Loucy (cell line): Measurements from ENCODE around the gene GTF2IRD1.

ENCODE experiments used
- H2AFZ ChIP-seq: fragments of 200-600 bp; sonication (generic); 2 replicates; pipeline ENCODE4 v1.6.0; 2016; ENCODE audit warnings: antibody characterized with exemption, mild to moderate bottlenecking, low read length, moderate library complexity
- H3F3A ChIP-seq: fragments of 200-600 bp; 2 replicates; pipeline ENCODE4 v1.6.0; 2016; ENCODE audit warnings: antibody characterized with exemption, low read depth, mild to moderate bottlenecking
- H3K27me3 ChIP-seq: fragments of 200-600 bp; sonication (generic); 2 replicates; pipeline ENCODE4 v1.6.1; 2014; ENCODE audit warnings: low read length, mild to moderate bottlenecking; ENCODE audit not compliant: insufficient read depth, poor library complexity, severe bottlenecking
- H3K36me3 ChIP-seq: fragments of 200-600 bp; sonication (generic); 2 replicates; pipeline ENCODE4 v1.6.1; 2016; ENCODE audit warnings: low read length; ENCODE audit not compliant: insufficient read depth
- H3K4me1 ChIP-seq: fragments of 200-600 bp; sonication (generic); 2 replicates; pipeline ENCODE4 v1.5.1; 2014; ENCODE audit warnings: low read length, mild to moderate bottlenecking; ENCODE audit not compliant: insufficient read depth, poor library complexity, severe bottlenecking
- H3K4me2 ChIP-seq: fragments of 200-600 bp; sonication (generic); 2 replicates; pipeline ENCODE4 v1.6.0; 2014; ENCODE audit warnings: antibody characterized with exemption, low read length, low read depth, mild to moderate bottlenecking; ENCODE audit not compliant: poor library complexity, severe bottlenecking
- H3K4me3 ChIP-seq: fragments of 200-600 bp; sonication (generic); 2 replicates; pipeline ENCODE4 v1.5.1; 2014; ENCODE audit warnings: low read length, mild to moderate bottlenecking, mixed read lengths; ENCODE audit not compliant: poor library complexity, severe bottlenecking
- H3K79me2 ChIP-seq: fragments of 200-600 bp; sonication (generic); 2 replicates; pipeline ENCODE4 v1.6.1; 2014; ENCODE audit warnings: low read length; ENCODE audit not compliant: insufficient read depth
- H3K9ac ChIP-seq: fragments of 200-600 bp; sonication (generic); 2 replicates; pipeline ENCODE4 v1.6.0; 2014; ENCODE audit warnings: mild to moderate bottlenecking, low read depth, low read length, moderate library complexity; ENCODE audit not compliant: poor library complexity, severe bottlenecking
- H3K9me2 ChIP-seq: fragments of 200-600 bp; sonication (generic); replicated peaks from 2 replicates; pipeline ENCODE4 v1.6.1; 2016; ENCODE audit warnings: low read depth, low read length, mixed read lengths
- H3K9me3 ChIP-seq: fragments of 200-600 bp; sonication (generic); 2 replicates; pipeline ENCODE4 v1.6.1; 2014; ENCODE audit warnings: mild to moderate bottlenecking, antibody characterized with exemption, low read length, low read depth; ENCODE audit not compliant: insufficient read depth
- H4K20me1 ChIP-seq: fragments of 200-600 bp; sonication (generic); 2 replicates; pipeline ENCODE4 v1.6.0; 2014; ENCODE audit warnings: antibody characterized with exemption, low read length, mild to moderate bottlenecking; ENCODE audit not compliant: insufficient read depth, poor library complexity, severe bottlenecking
- CTCF ChIP-seq: fragments of 200-600 bp; sonication (generic); conservative IDR thresholded peaks from 2 replicates; pipeline ENCODE4 v1.5.1; 2014; ENCODE audit warnings: mild to moderate bottlenecking, antibody characterized with exemption, low read length
- EZH2phosphoT487 ChIP-seq: fragments of 200-600 bp; IDR thresholded peaks from 2 replicates; pipeline ENCODE4 v1.6.1; 2018; ENCODE audit warnings: antibody characterized with exemption, mild to moderate bottlenecking, moderate library complexity, borderline replicate concordance

GTF2IRD1 gene

GRCh38 chr7:74567318-74567668 is 113.6 kb downstream of the GTF2IRD1 start:
- Histone ChIP-seq H3K36me3 (no peaks in the 10 kb centered on the region), H3F3A (no peaks in the 10 kb centered on the region), H3K27me3 (no peaks in the 10 kb centered on the region), H3K9ac (no peak overlapping the region), H3K4me3 (no peak overlapping the region), H3K9me3 (no peaks in the 10 kb centered on the region), H3K4me2 (no peak overlapping the region), H3K4me1 (no peaks in the 10 kb centered on the region), H3K9me2 (no peaks in the 10 kb centered on the region), H2AFZ (no peak overlapping the region), H4K20me1 (no peaks in the 10 kb centered on the region), H3K79me2 (no peaks in the 10 kb centered on the region)
- TF ChIP-seq CTCF (no peak), EZH2phosphoT487 (no peak)

GRCh38 chr7:74568658-74569057 is 115.0 kb downstream of the GTF2IRD1 start:
- no peaks in the 10 kb centered on the region for H3F3A ChIP-seq
- TF ChIP-seq CTCF = no peak
- TF ChIP-seq EZH2phosphoT487 = no peak
- no peak overlapping the region for H3K4me3 ChIP-seq
- no peaks in the 10 kb centered on the region for H3K36me3 ChIP-seq
- no peaks in the 10 kb centered on the region for H3K4me1 ChIP-seq
- H3K27me3 ChIP-seq = no peaks in the 10 kb centered on the region
- H3K9me3 ChIP-seq = no peaks in the 10 kb centered on the region
- no peaks in the 10 kb centered on the region for H3K79me2 ChIP-seq
- no peak overlapping the region for H3K9ac ChIP-seq
- no peak overlapping the region for H3K4me2 ChIP-seq
- no peaks in the 10 kb centered on the region for H4K20me1 ChIP-seq
- no peaks in the 10 kb centered on the region for H3K9me2 ChIP-seq
- no peak overlapping the region for H2AFZ ChIP-seq

GRCh38 chr7:74569501-74570075 is 115.9 kb downstream of the GTF2IRD1 start:
- H4K20me1 ChIP-seq = no peaks in the 10 kb centered on the region
- no peak overlapping the region for H3K4me3 ChIP-seq
- no peaks in the 10 kb centered on the region for H3K4me1 ChIP-seq
- no peaks in the 10 kb centered on the region for H3K9me2 ChIP-seq
- no peaks in the 10 kb centered on the region for H3K79me2 ChIP-seq
- no peaks in the 10 kb centered on the region for H3F3A ChIP-seq
- H3K9me3 ChIP-seq = no peaks in the 10 kb centered on the region
- H3K9ac ChIP-seq = no peak overlapping the region
- no peak overlapping the region for H3K4me2 ChIP-seq
- no peaks in the 10 kb centered on the region for H3K27me3 ChIP-seq
- TF ChIP-seq EZH2phosphoT487 = no peak
- no peak overlapping the region for H2AFZ ChIP-seq
- H3K36me3 ChIP-seq = no peaks in the 10 kb centered on the region

GRCh38 chr7:74570533-74571156 is 116.9 kb downstream of the GTF2IRD1 start:
- no peaks in the 10 kb centered on the region for H3K36me3 ChIP-seq
- no peaks in the 10 kb centered on the region for H4K20me1 ChIP-seq
- no peak overlapping the region for H3K4me2 ChIP-seq
- no peak overlapping the region for H2AFZ ChIP-seq
- no peaks in the 10 kb centered on the region for H3K4me1 ChIP-seq
- H3K27me3 ChIP-seq = no peaks in the 10 kb centered on the region
- no peaks in the 10 kb centered on the region for H3F3A ChIP-seq
- no peak overlapping the region for H3K9ac ChIP-seq
- TF ChIP-seq EZH2phosphoT487 = no peak
- no peak for TF ChIP-seq CTCF
- H3K9me2 ChIP-seq = no peaks in the 10 kb centered on the region
- H3K9me3 ChIP-seq = no peaks in the 10 kb centered on the region
- H3K4me3 ChIP-seq = no peak overlapping the region
- H3K79me2 ChIP-seq = no peaks in the 10 kb centered on the region
